GM18508 (cell line): Measurements from ENCODE around the gene NFKBIE.

Experiments used
- ATAC-seq: cut with Tn5 transposase; IDR thresholded peaks from one replicate; pipeline ENCODE4 v1.9.1; 2021; ENCODE audit warnings: moderate number of reproducible peaks; ENCODE audit not compliant: insufficient read depth, unreplicated experiment

The NFKBIE gene

DNA sequence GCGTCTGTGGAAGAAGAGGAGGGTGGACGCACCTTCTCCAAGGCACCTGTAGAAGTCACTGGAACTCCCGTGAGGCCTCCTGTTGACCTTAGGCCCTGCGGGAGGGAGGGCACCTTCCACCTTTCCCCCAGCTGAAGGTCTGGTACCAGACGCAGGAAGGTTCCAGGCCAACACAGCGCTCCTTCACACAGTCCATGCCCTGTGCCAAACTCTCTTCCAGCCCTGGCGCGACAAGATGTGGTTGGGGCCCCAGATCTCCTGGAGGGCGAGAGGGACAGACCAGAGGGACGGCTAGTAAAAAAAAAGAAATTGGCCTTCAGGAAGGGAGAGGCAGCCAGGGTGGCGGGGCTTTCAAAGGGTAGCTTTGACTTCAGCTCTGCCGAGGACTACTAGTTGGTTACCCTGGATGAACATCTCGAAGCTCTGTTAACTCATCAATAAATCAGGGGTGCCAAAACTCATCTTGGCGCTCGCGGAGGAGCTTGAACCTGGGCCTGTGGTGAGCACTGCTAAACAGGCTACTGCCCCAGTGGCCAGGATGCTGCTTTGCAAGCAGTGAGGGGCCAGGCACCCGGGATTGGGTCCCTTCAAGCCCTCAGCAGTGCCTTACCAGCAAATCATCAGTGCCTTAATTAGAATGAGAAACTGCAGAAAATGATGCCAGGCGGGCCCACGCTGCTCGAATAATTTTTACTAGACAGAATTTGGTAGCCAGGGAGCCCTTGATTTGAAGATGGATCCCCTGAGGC, 32.9 kb upstream of the NFKBIE start:
- no peak for ATAC-seq

DNA sequence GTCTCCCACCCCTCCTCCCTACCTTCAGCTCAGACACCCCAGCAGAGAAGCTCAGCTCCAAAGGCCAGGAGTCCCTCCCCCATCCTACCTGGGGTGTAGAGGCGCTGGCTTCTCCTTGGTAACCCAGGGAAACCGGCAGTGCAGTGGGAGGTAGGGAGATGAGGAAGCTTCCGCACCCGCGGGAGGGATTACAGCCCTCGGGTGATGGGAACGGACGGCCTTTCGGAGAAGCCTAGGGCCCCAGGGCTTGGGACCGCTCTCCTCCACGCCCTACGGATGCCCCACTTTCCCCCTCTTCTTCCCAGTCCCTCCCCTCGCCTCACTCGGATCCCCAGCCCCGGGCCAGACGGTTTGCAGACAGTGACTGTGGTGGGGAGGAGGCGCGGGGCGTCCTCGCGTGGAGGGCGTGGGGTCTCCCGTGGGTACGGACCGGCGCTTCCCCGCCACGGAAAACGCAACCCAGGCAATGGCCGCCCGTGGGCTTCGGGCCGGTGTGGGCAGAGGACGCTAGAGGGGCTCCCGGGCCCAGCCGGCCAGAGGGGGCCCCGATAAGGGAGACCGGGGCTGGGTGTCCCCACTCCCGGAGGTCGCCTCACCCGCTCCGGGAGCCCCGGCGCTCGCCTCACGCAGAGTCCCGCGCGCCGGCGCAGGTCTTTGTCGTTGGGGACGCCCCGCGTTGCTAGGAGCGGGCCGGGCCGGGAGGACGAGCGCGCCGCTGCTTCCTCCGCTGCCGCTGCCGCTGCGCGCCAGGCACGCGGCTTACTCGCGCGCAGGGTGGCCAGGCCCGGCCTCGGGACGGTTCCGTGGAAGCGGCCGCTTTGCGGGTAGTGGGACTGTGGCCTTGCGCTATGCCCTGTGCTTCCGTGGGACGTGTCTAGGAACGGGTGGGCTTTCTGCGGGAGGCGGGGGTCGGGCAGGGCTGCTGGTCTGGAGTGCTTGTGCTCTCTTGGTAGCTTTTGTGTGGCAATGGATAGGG, 32.0 kb upstream of the NFKBIE start:
- no peak for ATAC-seq

DNA sequence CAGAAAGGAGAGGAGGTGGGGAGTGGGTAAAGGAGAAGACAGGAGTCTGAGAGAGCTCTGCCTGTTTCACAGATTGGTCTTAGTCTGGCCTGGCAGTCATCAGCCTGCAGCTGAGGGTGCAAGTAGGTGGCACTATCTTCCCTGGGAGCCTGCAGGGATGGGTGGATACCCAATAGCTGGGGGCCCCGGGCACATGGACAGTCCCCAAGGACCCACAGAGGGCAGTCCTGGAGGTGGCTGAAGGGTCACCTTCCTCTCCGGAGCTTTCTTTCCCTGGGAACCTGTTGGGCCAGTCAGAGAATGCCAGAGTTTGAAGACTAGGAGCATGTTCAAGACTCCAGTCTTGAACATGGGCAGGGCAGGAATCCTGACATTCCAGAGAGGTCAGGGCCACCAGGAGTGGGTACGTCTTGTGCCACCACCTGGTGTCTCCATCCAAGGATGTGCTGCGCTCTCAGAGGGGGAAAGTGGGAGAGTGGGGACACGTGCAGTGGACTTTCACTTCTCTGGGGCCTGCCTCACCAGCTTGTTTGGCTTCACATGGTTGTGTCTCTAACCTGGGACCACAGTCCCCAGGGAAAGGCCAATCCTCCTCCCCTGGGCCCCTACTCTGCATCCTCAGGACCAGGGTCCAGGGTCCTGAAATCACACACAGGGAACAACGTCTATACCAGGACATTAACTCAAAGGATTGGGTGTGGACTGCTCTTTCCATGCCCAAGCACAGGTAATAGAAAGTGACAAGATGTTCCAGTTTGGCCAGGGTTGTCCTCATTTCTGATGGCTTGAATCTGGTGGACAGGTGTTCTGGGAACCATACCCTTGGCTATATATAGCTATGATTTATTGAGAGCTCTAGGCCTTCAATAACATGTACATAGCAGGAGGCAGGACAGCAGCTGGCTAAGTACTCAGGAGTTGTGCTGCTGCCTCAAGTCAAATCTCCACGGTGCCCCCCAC, 29.8 kb upstream of the NFKBIE start:
- no peak for ATAC-seq

DNA sequence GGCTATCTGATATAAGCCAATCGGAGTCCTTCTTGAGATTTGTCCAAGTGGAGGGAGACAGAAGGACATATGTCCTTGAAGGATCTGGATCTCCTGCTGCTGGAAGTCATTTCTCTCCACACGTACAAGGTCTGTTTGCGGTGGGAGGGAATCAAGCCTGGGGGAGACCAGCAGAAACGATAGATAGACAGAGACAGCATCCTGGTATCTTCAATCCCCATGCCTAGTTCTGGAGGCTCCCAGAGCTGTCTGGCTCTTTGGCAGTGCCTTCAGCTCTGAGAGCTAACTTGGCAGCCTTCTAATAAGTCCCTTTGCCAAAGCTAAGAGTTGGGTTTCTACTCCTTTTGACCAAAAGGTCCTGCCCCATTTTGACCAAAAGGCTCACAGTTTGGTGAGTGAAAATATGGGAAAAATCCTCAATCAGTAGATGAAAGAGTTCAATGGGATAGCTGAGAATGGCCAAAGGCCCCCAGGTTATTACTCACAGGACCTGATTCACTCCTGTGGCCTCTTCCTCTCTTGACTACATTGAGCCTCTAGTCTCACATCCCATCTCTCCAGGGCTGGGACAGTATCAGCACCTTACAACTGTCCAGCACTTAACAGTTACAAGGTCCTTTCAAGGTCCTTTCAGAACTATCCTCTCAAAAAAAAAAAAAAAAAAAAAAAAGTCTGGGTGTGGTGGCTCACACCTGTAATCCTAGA, 27.5 kb upstream of the NFKBIE start:
- no peak for ATAC-seq

GRCh38 chr6:44291841-44292240, 26.5 kb upstream of the NFKBIE start:
- ATAC-seq: no peak

DNA sequence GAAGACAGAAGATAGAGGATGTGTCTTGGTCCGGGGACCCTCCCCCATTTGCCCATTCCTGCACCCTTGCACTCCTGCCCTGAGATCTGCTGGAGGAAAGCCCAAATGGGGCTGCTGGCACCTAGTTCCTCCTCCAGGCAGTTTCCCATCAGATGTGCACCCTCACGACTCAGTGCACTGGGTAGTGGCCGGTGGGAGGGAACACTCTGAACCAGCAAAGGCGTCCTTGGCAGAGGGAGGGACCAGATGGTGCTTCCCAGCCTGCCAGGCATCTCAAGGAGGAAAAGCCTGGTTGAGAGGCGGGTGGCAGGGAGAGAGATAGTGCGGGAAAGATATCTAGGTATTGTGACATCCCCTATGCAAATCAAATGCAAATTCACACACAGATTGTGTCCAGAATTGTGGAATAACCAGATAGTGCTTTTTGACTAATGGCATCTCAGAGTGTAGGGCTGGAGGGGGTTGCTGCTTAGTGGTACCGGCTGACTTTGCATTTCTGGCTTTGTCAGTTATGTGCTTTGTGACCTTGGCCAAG, 24.4 kb upstream of the NFKBIE start:
- no peak for ATAC-seq

DNA sequence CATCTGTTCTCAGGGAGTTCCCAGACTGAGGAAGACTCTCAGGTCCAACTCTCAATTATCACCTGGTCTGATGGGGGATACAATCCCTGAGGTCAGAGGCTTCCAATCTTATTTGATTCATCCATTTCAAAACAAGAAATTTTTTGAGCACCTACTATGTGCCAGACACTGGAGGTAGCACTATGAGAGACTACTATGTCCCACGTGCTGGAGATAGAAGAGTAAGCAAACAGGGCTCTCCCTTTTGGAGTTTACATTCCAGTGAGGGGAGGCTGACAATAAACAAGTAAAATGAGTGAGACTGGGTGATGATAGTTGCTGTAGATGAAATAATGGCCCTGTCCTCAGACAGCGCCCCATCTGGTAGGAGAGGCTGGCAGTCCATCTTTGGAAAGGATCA, 21.4 kb upstream of the NFKBIE start:
- no peak for ATAC-seq

DNA sequence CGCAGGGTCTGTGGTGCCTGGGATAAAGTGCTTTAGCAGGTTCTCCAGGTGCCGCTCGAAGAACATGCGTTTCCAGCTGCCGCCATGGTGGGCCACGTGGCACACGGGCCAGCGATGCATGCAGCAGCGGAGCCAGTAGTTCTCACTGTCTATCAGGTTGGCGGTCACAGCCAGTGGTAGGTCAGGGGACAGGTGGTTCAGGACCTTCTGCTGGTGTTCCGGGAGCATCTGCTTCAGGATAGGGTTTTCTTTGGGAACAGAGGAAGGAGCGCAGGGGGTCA, 20.9 kb upstream of the NFKBIE start:
- no peak for ATAC-seq

GRCh38 chr6:44285552-44286284, 20.4 kb upstream of the NFKBIE start:
- ATAC-seq: no peak

DNA sequence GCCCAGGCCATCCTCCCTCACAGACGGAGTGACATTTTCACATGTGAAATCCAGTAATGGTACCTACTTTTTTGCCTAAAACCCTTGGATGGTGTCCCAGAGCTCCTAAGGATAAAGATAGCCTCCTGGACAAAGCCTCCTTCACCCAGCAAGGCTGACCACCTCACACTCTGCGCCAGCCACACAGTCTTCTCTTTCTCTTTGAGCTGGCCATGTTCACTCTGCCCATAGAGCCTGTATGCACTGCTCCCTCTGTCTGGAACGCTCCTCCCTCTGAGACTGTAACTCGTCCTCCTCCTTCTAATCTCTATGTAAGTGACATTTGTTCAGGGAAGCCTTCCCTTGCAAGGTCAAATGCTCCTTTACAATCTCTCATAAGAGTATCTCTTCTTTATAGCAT, 19.5 kb upstream of the NFKBIE start:
- ATAC-seq: no peak

GRCh38 chr6:44284121-44284520, 18.8 kb upstream of the NFKBIE start:
- no peak for ATAC-seq

- ATAC-seq: no peak
Measured at GRCh38 chr6:44278774-44279697, 13.7 kb upstream of the NFKBIE start.

DNA sequence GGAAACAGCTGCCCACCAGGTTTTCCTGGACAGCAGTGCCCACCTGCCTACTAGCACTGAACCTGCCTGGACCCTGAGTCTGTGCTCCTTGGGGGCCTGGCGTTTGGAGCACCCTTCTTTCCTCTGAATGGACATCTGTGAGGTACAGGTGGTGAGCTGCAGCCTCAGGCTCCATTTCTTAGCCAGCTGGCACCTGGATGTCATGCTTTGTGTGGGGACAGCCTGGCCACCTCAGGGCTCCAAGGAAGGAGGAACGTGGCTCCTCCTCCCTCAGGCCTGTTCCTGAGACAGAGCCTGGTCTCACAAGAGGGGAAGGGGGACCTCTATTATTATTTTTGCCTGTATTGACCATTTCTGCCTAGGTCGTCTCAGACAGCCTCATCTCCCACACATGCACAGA, 13.0 kb upstream of the NFKBIE start:
- no peak for ATAC-seq

DNA sequence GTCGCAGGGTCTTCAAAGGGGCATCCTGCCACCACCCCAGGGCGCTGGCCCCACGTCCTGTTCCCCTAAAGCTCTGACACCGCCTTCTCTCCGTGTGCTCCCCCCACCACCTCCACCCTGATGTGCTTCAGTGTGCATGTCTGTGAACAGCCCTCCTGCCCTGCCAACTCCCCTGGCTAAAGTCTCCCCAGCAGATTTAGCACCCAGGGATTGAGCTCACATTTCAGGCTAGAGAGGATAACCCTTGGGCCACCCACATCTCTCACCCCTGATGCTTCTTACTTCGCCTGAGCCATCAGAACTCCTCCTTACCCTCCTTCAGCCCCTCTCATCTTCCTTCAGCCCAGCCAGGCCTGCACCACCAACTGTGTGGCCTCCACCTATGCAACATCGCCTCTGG, 12.4 kb upstream of the NFKBIE start:
- no peak for ATAC-seq

DNA sequence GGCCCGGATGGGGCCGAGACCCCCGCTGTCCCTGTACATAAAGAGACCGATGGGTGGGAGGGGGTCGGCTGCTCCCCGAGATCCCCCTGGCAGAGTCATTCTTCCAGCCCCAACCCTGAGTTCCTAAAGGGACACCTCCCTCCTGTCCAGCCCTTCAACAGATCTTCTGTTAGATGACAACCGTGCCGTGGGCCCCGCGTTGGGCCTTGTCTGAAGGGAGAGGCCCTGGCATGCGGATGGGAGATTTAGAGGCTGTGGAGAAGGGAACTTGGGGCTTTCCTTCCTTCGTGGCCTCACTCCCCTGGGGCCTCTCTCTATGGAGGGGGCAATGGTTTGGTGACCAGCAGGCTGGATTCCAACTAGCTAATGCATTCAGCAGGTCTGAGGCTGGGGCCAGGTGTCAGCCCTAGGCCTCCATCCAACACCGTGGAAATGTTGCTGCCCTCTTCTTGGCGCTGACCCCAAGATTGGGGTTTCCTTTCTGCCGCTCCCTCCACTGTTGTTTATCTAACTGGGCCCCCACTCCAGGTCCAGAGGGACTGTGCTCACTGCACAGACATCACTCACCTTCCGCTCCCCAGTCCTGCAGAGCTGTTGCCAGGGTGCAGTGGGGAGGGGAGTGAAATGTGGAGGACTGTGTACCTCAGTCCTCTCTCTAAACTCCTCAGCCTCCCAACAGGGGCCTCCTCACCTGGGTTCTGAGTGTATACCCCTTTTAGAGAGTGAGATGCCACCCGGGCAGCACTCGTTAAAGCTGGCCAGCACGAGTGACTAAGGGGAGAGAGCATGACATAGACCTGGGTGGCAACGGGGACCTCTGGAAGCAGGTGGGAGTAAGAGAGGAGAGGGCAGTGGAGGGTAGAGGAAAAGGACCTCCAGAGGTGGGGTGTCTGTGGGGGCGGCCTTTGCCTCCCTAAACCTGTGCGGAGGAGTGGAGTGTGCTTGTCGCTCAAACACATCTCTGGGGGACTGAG, 11.6 kb upstream of the NFKBIE start:
- no peak for ATAC-seq

DNA sequence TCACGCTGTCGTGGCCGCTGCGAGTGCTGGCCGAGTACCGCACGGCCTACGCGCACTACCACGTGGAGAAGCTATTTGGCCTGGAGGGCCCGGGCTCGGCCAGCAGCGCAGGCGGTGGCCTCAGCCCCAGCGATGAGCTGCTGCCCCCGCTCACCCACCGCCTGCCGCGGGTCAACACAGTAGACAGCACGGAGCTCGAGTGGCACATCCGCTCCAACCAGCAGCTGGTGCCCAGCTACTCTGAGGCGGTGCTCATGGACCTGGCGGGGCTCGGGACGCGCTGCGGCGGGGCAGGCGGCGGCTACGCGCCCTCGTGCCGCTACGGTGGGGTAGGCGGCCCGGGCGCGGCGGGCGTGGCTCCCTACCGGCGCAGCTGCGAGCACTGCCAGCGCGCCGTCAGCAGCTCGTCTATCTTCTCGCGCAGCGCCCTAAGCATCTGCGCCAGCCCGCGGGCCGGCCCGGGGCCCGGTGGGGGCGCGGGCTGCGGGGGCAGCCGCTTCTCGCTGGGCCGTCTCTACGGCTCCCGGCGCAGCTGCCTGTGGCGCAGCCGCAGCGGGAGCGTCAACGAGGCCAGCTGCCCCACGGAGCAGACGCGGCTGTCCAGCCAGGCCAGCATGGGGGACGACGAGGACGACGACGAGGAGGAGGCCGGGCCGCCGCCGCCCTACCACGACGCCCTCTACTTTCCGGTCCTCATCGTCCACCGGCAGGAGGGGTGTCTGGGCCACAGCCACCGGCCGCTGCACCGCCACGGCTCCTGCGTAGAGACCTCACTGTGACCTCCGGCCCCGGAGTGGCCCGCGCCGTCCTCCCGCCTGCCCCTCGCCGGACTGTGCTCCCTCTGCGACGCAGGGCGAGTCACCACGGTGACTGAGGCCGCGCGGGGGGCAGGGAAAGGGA, 10.6 kb upstream of the NFKBIE start:
- no peak for ATAC-seq
